ENCODE measurements around the gene RFNG.

RFNG gene

GRCh38 chr17:82097184-82097918 lies 45.7 kb upstream of the RFNG start:
- H3K4me1 ChIP-seq = peaks cover 44 to 57% (median 52%) of the 10 kb centered on the region in 10 experiments
- peaks cover 18 to 55% (median 48%) of the 10 kb centered on the region in 11 experiments; a peak in 21 of 22 replicates for H4K20me1 ChIP-seq
- peaks cover 32 to 52% (median 41%) of the 10 kb centered on the region in 11 experiments for H3K36me3 ChIP-seq
- no peaks in the 10 kb centered on the region for H3K9me3 ChIP-seq (replicated peaks in 1 of 11)
- H3K4me3 ChIP-seq = peak overlapping the region; percentile 83 to 100 (median 98)
- peak overlapping the region; percentile 92 to 100 (median 99) for H3K4me2 ChIP-seq
- no peak for TF ChIP-seq Cebpa-rat (IDR thresholded peaks at IDR 0.05)
- no peaks in the 10 kb centered on the region for H3K27me3 ChIP-seq
- peak overlapping the region; percentile 92 to 100 (median 98) for H3K9ac ChIP-seq
- peak overlapping the region; percentile 76 to 98 (median 96) for H3K27ac ChIP-seq

DNA sequence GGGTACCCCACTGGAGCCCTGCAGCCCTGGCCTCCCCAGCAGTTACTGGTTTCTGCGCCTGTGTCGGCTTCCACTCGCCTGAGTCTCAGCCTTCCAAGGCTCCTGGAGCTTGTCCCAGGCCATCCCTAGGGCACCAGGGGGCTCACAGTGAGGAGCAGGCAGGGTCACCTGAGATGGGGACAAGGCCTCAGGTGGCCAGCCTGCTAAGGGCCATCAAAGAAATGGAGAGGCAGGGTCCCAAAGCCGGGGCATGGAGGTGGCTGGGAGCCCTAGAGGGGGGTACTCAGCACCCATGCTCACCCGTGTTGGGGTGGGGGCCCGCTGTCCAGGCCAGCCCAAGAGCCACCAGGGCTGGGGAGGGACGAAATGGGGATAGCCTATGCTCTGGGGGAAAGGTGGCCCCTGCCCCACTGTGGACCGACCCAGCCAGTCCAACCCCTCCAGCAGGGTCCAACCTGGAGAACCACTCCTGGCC lies 45.1 kb upstream of the RFNG start:
- Histone ChIP-seq H3K27me3 (no peaks in the 10 kb centered on the region), H4K20me1 (peaks cover 18 to 61% (median 54%) of the 10 kb centered on the region in 11 experiments; a peak in 21 of 22 replicates), H3K36me3 (peaks cover 38 to 58% (median 47%) of the 10 kb centered on the region in 11 experiments), H3K4me2 (peak overlapping the region; percentile 92 to 100 (median 99)), H3K4me3 (peak overlapping the region; percentile 83 to 100 (median 98)), H3K9ac (peak overlapping the region; percentile 92 to 100 (median 98)), H3K9me3 (replicated peaks in 1 of 11) (no peaks in the 10 kb centered on the region), H3K27ac (peak overlapping the region; percentile 76 to 98 (median 96); a peak in 21 of 22 replicates), H3K4me1 (peaks cover 44 to 51% (median 46%) of the 10 kb centered on the region in 10 experiments)
- TF ChIP-seq Cebpa-rat (IDR thresholded peaks at IDR 0.05) = no peak

DNA sequence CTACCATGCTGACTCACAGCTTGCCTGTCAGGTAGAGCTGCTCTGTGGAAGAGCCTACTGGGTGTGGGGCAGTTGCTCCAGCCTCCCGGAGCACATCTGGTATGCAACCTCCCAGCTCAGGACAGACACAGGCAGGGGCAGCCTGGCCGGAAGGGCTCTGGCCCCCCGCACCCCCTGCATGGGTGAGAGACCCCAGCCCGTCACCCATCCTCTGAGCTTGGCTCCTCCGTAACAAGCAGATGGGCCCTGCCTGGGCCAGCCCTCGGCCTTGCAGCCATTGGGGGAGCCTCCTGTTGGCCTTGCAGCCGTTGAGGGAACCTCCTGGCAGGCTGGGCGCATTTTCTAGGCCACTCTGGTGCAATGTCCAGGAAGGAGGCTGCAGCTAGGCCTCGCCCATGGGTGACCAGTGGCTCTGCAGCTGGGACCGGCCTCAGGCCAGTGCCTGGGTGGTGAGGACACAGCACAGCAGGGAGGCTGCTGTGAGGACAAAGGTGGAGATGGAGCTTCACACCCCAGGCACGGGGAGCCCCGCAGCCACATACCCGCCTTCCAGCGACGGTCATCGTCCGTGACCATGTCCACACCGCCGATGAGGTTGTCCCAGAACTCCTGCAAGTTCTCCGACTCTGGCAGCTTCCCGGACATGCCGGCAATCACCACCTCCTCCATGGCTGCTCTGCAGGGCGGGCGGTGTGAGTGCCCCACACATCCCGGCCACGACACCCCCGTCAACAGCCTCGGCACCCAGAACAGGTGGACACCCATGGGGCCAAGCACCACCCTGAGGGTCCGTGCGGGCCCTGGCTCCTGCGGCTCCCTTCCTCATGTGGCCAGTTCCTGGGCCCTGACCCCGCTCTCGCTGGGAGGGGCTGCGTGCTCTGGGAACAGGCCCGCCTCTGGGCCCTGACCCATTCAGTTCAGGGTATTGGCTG lies 44.4 kb upstream of the RFNG start:
- TF ChIP-seq Cebpa-rat (IDR thresholded peaks at IDR 0.05) = no peak
- peak overlapping the region; percentile 92 to 100 (median 99) for H3K4me2 ChIP-seq
- no peaks in the 10 kb centered on the region for H3K9me3 ChIP-seq (replicated peaks in 1 of 11)
- H3K36me3 ChIP-seq = peaks cover 45 to 64% (median 54%) of the 10 kb centered on the region in 11 experiments
- H3K9ac ChIP-seq = peak overlapping the region; percentile 92 to 100 (median 98)
- peak overlapping the region; percentile 76 to 98 (median 96); a peak in 19 of 22 replicates for H3K27ac ChIP-seq
- H3K27me3 ChIP-seq = no peaks in the 10 kb centered on the region
- H3K4me1 ChIP-seq = peaks cover 37 to 44% (median 39%) of the 10 kb centered on the region in 10 experiments
- H3K4me3 ChIP-seq = peak overlapping the region; percentile 83 to 100 (median 98)
- H4K20me1 ChIP-seq = peaks cover 18 to 68% (median 61%) of the 10 kb centered on the region in 11 experiments; a peak in 21 of 22 replicates

DNA sequence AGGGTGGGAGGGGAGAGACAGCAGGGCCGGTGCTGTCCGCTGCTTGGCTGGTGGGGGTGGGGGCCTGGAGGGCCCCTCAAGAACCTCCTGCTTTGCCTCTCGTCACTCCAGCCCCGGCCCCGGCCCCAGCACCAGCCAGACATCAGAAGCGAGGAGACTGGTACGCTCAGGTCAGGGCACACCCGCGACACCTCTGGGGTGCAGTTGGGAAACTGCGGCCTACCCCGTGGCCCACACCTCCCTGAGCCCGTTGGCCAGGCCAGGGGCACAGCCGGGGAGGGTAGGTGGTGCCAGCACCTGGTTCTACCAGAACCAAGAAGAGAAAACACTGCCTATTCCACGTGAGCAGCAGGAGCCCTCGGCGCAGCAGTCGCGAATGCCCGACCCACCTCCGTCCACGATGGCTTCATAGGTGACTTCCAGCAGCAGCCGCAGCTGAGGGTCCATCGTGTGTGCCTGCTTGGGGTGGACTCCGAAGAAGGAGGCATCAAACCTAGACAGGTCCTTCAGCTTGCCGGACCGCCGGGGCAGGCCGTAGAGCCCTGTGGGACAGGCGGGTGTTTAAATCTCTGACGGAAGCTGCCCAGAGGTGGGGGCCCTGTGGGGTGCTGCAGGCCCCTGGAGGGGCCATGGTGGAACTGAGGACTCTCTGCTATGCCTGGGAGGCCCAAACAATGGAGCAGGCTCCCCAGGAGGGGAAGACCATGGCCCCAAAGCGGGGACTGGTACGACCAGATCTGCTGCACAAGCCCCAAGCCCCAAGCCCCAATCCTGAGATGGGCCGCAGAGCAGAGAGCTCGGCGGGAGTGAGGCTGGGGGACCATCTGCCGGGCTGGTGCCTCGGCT lies 43.5 kb upstream of the RFNG start:
- Histone ChIP-seq H3K27ac (peak overlapping the region in 2 of 11 experiments; percentile 17 to 98; a peak in 3 of 22 replicates), H4K20me1 (peaks cover 18 to 77% (median 70%) of the 10 kb centered on the region in 11 experiments; a peak in 21 of 22 replicates), H3K4me2 (peak overlapping the region; percentile 92 to 100 (median 99); a peak in 20 of 22 replicates), H3K9me3 (replicated peaks in 1 of 11) (no peaks in the 10 kb centered on the region), H3K4me1 (peaks cover 28 to 35% (median 31%) of the 10 kb centered on the region in 10 experiments), H3K27me3 (no peaks in the 10 kb centered on the region), H3K4me3 (peak overlapping the region in 4 of 10 experiments; percentile 83 to 100 (median 98); a peak in 4 of 20 replicates), H3K36me3 (peaks cover 54 to 68% (median 63%) of the 10 kb centered on the region in 11 experiments), H3K9ac (peak overlapping the region; percentile 40 to 100 (median 98); a peak in 18 of 22 replicates)
- no peak for TF ChIP-seq Cebpa-rat (IDR thresholded peaks at IDR 0.05)

GRCh38 chr17:82092995-82093751 lies 41.6 kb upstream of the RFNG start:
- Histone ChIP-seq H3K4me1 (peaks cover 14 to 23% (median 18%) of the 10 kb centered on the region in 10 experiments), H3K9me3 (replicated peaks in 1 of 11) (no peaks in the 10 kb centered on the region), H3K4me2 (no peak overlapping the region), H3K4me3 (no peak overlapping the region), H3K27ac (no peak overlapping the region), H3K27me3 (no peaks in the 10 kb centered on the region), H3K9ac (no peak overlapping the region), H3K36me3 (peaks cover 73 to 88% (median 83%) of the 10 kb centered on the region in 11 experiments), H4K20me1 (peaks cover 18 to 97% (median 90%) of the 10 kb centered on the region in 11 experiments; a peak in 21 of 22 replicates)
- no peak for TF ChIP-seq Cebpa-rat (IDR thresholded peaks at IDR 0.05)

DNA sequence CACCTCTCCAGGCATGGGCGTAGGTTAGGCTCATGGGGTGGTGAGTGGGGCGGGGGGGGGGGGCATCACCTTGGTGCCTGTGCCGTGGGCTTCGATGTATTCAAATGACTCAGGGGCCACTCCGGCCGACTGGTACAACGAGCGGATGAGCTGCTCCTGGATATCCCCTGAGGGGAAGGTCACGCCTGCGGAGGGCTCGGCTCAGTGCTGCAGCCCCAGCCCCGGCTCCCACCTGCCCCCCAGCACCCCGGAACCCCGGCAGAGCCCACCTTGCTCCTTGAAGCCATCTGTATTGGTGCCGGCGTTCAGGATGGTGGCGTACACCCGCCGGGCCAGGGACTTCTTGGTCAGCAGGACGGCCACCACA lies 41.0 kb upstream of the RFNG start:
- Histone ChIP-seq H3K27me3 (no peaks in the 10 kb centered on the region), H3K9ac (no peak overlapping the region), H3K36me3 (peaks cover 79 to 93% (median 89%) of the 10 kb centered on the region in 11 experiments), H3K27ac (no peak overlapping the region), H3K4me3 (no peak overlapping the region), H3K4me1 (peaks cover 14 to 23% (median 18%) of the 10 kb centered on the region in 10 experiments), H4K20me1 (peaks cover 18 to 99% (median 94%) of the 10 kb centered on the region in 11 experiments; a peak in 21 of 22 replicates), H3K9me3 (replicated peaks in 1 of 11) (no peaks in the 10 kb centered on the region), H3K4me2 (no peak overlapping the region)
- no peak for TF ChIP-seq Cebpa-rat (IDR thresholded peaks at IDR 0.05)

GRCh38 chr17:82092094-82092586 lies 40.5 kb upstream of the RFNG start:
- no peak for TF ChIP-seq Cebpa-rat (IDR thresholded peaks at IDR 0.05)
- Histone ChIP-seq H3K36me3 (peaks cover 84 to 98% (median 93%) of the 10 kb centered on the region in 11 experiments), H3K4me2 (no peak overlapping the region), H3K9me3 (replicated peaks in 1 of 11) (no peaks in the 10 kb centered on the region), H3K4me1 (peaks cover 14 to 23% (median 18%) of the 10 kb centered on the region in 10 experiments), H4K20me1 (peaks cover 18 to 99% (median 94%) of the 10 kb centered on the region in 11 experiments; a peak in 21 of 22 replicates), H3K4me3 (no peak overlapping the region), H3K27ac (no peak overlapping the region), H3K27me3 (no peaks in the 10 kb centered on the region), H3K9ac (no peak overlapping the region; a peak in 1 of 22 replicates)
